HCT116 (cell line): ENCODE measurements around the gene GALNT2. TPM values are rescaled to one million over a fixed set of nuclear protein-coding genes. Genes with fewer than 3 reads are reported as not detected.

Source experiments
- ATAC-seq: fragments of 200-7000 bp; cut with Tn5 transposase; 2 replicates; pipeline ENCODE4 v1.9.1; 2020; ENCODE audit warnings: mild to moderate bottlenecking, moderate library complexity
- BruUV-seq: library from RNA; stranded (reverse); fragments of 400-500 nt; replicated peaks from 2 replicates; lab custom pipeline; 2021; lab: Mats Ljungman, UMichigan
- CTCF ChIA-PET: fragments of 300-600 bp; sonication (Branson Sonifier 250); formaldehyde crosslinking; loops from one replicate; lab custom pipeline; 2021; ENCODE audit warnings: antibody characterized with exemption; lab: Charles Lee
- POLR2A ChIA-PET: fragments of 300-600, 350-600 bp; sonication (Branson Sonifier 250); formaldehyde crosslinking; loops from one replicate; lab custom pipeline; 2021; ENCODE audit warnings: antibody characterized with exemption; lab: Charles Lee
- RAD21 ChIA-PET, 2 experiments: fragments of 300-600 bp; sonication (Branson Sonifier 250); formaldehyde crosslinking; loops; one replicate each; lab custom pipeline; 2023; ENCODE audit warnings: low total read pairs in 2 of 2; ENCODE audit not compliant: uncharacterized antibody in 2 of 2, unreplicated experiment in 2 of 2, low non-redundant PET in 1 of 2; lab: Charles Lee
- DNase-seq: peaks from one replicate; pipeline ENCODE4 v3.0.0-alpha.2; 2010; ENCODE audit warnings: low read depth, low spot score
- H2AFZ ChIP-seq: fragments of 200-600 bp; shearing (Covaris generic), sonication (generic); 2 replicates; pipeline ENCODE4 v1.6.1; 2017; ENCODE audit warnings: low read depth, mixed run types, mixed read lengths, antibody characterized with exemption, low read length; ENCODE audit not compliant: poor library complexity, severe bottlenecking
- H3K27ac ChIP-seq: 2 replicates; pipeline ENCODE4 v1.5.1; 2012; ENCODE audit warnings: low read depth, low read length
- H3K27me3 ChIP-seq: fragments of 200-600 bp; sonication (generic); 2 replicates; pipeline ENCODE4 v1.6.1; 2016; ENCODE audit warnings: mixed run types, low read length, mixed read lengths; ENCODE audit not compliant: insufficient read depth
- H3K36me3 ChIP-seq, 2 experiments: fragments of 200-500 bp in 1 of 2; fragments of 200-600 bp in 1 of 2; sonication (Bioruptor generic) in 1 of 2; sonication (generic) in 1 of 2; 2 replicates each; pipeline versions ENCODE4 v1.5.1 to v1.6.1; 2014 to 2016; ENCODE audit warnings: low read length in 2 of 2, inconsistent platforms in 1 of 2, mixed read lengths in 1 of 2, mixed run types in 1 of 2; ENCODE audit not compliant: insufficient read depth in 2 of 2, control insufficient read depth in 1 of 2
- H3K4me1 ChIP-seq, 2 experiments: fragments of 200-600 bp in 1 of 2; sonication (generic) in 1 of 2; 2 replicates each; pipeline versions ENCODE4 v1.5.1 to v1.6.1; 2012 to 2017; ENCODE audit warnings: low read length in 2 of 2, inconsistent platforms in 1 of 2, mild to moderate bottlenecking in 1 of 2, mixed read lengths in 1 of 2, mixed run types in 1 of 2, moderate library complexity in 1 of 2; ENCODE audit not compliant: insufficient read depth in 2 of 2, control insufficient read depth in 1 of 2
- H3K4me2 ChIP-seq: fragments of 200-600 bp; sonication (generic); 2 replicates; pipeline ENCODE4 v1.6.1; 2017; ENCODE audit warnings: mixed run types, low read length, mixed read lengths
- H3K4me3 ChIP-seq, 2 experiments: fragments of 200-600 bp in 1 of 2; sonication (generic) in 1 of 2; replicated peaks in 1 of 2; 2 replicates each; pipeline ENCODE4 v1.5.1; 2011 to 2016; ENCODE audit warnings: low read length in 2 of 2, control low read depth in 1 of 2, low read depth in 1 of 2, mild to moderate bottlenecking in 1 of 2, mixed read lengths in 1 of 2, mixed run types in 1 of 2
- H3K79me2 ChIP-seq: fragments of 200-600 bp; sonication (generic); 2 replicates; pipeline ENCODE4 v1.6.1; 2017; ENCODE audit warnings: mild to moderate bottlenecking, mixed run types, low read length, moderate library complexity, mixed read lengths; ENCODE audit not compliant: insufficient read depth
- H3K9ac ChIP-seq: fragments of 200-600 bp; sonication (generic); 2 replicates; pipeline ENCODE4 v1.6.1; 2016; ENCODE audit warnings: low read length, mixed read lengths
- H3K9me2 ChIP-seq: fragments of 200-600 bp; sonication (generic), shearing (Covaris generic); 2 replicates; pipeline ENCODE4 v1.6.1; 2017; ENCODE audit warnings: mixed run types, mild to moderate bottlenecking, moderate library complexity; ENCODE audit not compliant: insufficient read depth
- H3K9me3 ChIP-seq, 2 experiments: fragments of 200-500 bp in 1 of 2; fragments of 200-600 bp in 1 of 2; sonication (Bioruptor generic) in 1 of 2; sonication (generic) in 1 of 2; 2 replicates each; pipeline ENCODE4 v1.6.1; 2014 to 2017; ENCODE audit warnings: low read length in 2 of 2, mixed read lengths in 2 of 2, inconsistent platforms in 1 of 2, low read depth in 1 of 2, mild to moderate bottlenecking in 1 of 2, mixed run types in 1 of 2, moderate library complexity in 1 of 2; ENCODE audit not compliant: control insufficient read depth in 1 of 2, insufficient read depth in 1 of 2
- H4K20me1 ChIP-seq: fragments of 200-600 bp; sonication (generic), shearing (Covaris generic); 2 replicates; pipeline ENCODE4 v1.6.1; 2017; ENCODE audit warnings: mixed run types, mild to moderate bottlenecking, moderate library complexity; ENCODE audit not compliant: insufficient read depth
- CBX3 ChIP-seq: IDR thresholded peaks from 2 replicates; pipeline ENCODE4 v1.6.1; 2012; ENCODE audit warnings: low read depth
- CEBPB ChIP-seq: IDR thresholded peaks from 2 replicates; pipeline ENCODE4 v1.6.1; 2012; ENCODE audit warnings: low read depth
- JUND ChIP-seq: IDR thresholded peaks from 2 replicates; pipeline ENCODE4 v1.6.1; 2012
- POLR2AphosphoS5 ChIP-seq: IDR thresholded peaks from 2 replicates; pipeline ENCODE4 v1.6.1; 2011; ENCODE audit warnings: mild to moderate bottlenecking, low read depth, low read length, moderate library complexity
- RAD21 ChIP-seq: IDR thresholded peaks from 2 replicates; pipeline ENCODE4 v1.6.1; 2012; ENCODE audit warnings: low read depth, mild to moderate bottlenecking
- REST ChIP-seq: IDR thresholded peaks from 2 replicates; pipeline ENCODE4 v1.6.1; 2012; ENCODE audit warnings: low read depth
- SRF ChIP-seq: IDR thresholded peaks from 2 replicates; pipeline ENCODE4 v1.6.1; 2012; ENCODE audit warnings: low read depth
- TCF7L2 ChIP-seq: IDR thresholded peaks from 2 replicates; pipeline ENCODE4 v1.7.0; 2011; ENCODE audit warnings: borderline replicate concordance, inconsistent platforms; ENCODE audit not compliant: insufficient read depth, insufficient read length; ENCODE audit errors: extremely low read depth
- ZFX ChIP-seq: fragments of 450-650 bp; IDR thresholded peaks from 2 replicates; pipeline ENCODE4 v1.6.1; 2017
- intact Hi-C: fragments of 100-400 bp; cut with micrococcal nuclease; formaldehyde crosslinking; loops from 2 replicates; pipeline ENCODE4 v1.10.0; 2022
- total RNA-seq: library from RNA; stranded (reverse); gene quantifications from one replicate; pipeline ENCODE4 v1.2.1, GENCODE V29; 2021; ENCODE audit not compliant: unreplicated experiment
- TF ChIP-seq, protein P1 (sequence below): IDR thresholded peaks from 2 replicates; pipeline ENCODE4 v1.6.1; 2012

GALNT2 gene
- total RNA-seq, 1 experiment from 2014 or later, result 40.8 TPM

DNA sequence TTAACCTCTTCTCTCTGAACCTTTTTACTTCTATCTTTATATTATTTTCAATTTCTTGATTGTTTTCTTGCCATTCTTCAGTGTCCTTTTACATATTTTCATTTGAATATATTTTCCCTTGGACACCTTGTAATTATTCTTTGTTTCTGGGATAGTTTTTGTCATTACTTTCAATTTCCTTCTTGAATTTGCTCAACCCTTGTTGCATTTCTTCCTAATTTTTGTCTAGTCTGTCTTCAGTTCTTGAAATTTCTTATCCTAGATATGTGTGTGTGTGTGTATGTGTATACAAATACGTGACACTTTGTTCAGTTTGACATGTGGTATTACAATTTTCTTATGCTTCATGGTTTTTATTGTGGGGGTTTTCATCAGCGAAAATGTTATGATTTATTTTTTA, 1.9 kb upstream of the GALNT2 start:
- intact Hi-C loops, result no loop called here
- BruUV-seq, result no TSS peak

More for the DNA sequence above, 1.9 kb upstream of the GALNT2 start:
- Histone ChIP-seq H3K27ac (no peak overlapping the region), H3K4me3 (no peak overlapping the region), H2AFZ (no peak overlapping the region), H3K36me3 (no peaks in the 10 kb centered on the region), H3K79me2 (peaks cover 23% of the 10 kb centered on the region), H3K27me3 (no peaks in the 10 kb centered on the region), H3K9me2 (no peaks in the 10 kb centered on the region)
- CTCF ChIA-PET, result no interaction called here
- no peak for ATAC-seq
- RAD21 ChIA-PET, result no interaction called here
- POLR2A ChIA-PET, result no interaction called here
- TF ChIP-seq CBX3 (no peak), ZFX (no peak), JUND (no peak), POLR2AphosphoS5 (no peak), CEBPB (no peak), TCF7L2 (no peak), SRF (no peak), RAD21 (no peak), REST (no peak)
- TF ChIP-seq, protein P1, sequence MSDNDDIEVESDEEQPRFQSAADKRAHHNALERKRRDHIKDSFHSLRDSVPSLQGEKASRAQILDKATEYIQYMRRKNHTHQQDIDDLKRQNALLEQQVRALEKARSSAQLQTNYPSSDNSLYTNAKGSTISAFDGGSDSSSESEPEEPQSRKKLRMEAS, result no peak
- TF ChIP-seq, all 23 proteins: peak for 0
- DNase-seq, result no peak
- Histone ChIP-seq H3K9me3 (no peaks in the 10 kb centered on the region), H4K20me1 (peaks cover 3% of the 10 kb centered on the region; the same call in 1 of the 2 replicates), H3K4me1 (peaks cover 11 to 17% of the 10 kb centered on the region in 2 experiments; a peak in 3 of 4 replicates), H3K9ac (no peak overlapping the region), H3K4me2 (no peak overlapping the region)
